Fibroblast of lung (primary cell): Measurements from ENCODE around the gene HSP90B1. TPM values are rescaled to one million over a fixed set of nuclear protein-coding genes. Genes with fewer than 3 reads are reported as not detected.

Experiments
- DNase-seq, 2 donors: peaks; one replicate each; pipeline versions ENCODE4 v3.0.0 to v3.0.0-alpha.2; 2010; ENCODE audit warnings: low read depth in 2 of 2
- H2AFZ ChIP-seq: 2 replicates; pipeline ENCODE4 v1.5.1; 2012; ENCODE audit warnings: low read length, control low read depth, inconsistent platforms
- H3K27ac ChIP-seq: 2 replicates; pipeline ENCODE4 v1.5.1; 2011; ENCODE audit warnings: low read length, control low read depth; ENCODE audit not compliant: insufficient read depth
- H3K27me3 ChIP-seq: 2 replicates; pipeline ENCODE4 v1.5.1; 2011; ENCODE audit warnings: mild to moderate bottlenecking, low read length; ENCODE audit not compliant: control insufficient read depth, insufficient read depth
- H3K36me3 ChIP-seq: 2 replicates; pipeline ENCODE4 v1.5.1; 2011; ENCODE audit warnings: low read length; ENCODE audit not compliant: control insufficient read depth, insufficient read depth
- H3K4me1 ChIP-seq: 2 replicates; pipeline ENCODE4 v1.5.1; 2011; ENCODE audit warnings: low read length; ENCODE audit not compliant: control insufficient read depth, insufficient read depth; ENCODE audit errors: extremely low read depth
- H3K4me2 ChIP-seq: 2 replicates; pipeline ENCODE4 v1.5.1; 2011; ENCODE audit warnings: low read length, control low read depth; ENCODE audit not compliant: insufficient read depth; ENCODE audit errors: extremely low read depth
- H3K4me3 ChIP-seq, 4 experiments: fragments of 200-600 bp in 1 of 4; sonication (generic) in 1 of 4; replicated peaks in 1 of 4; 2 replicates each; pipeline ENCODE4 v1.5.1; 2011 to 2016; ENCODE audit warnings: low read length in 4 of 4, low read depth in 3 of 4, mild to moderate bottlenecking in 3 of 4, control low read depth in 2 of 4, inconsistent platforms in 1 of 4, mixed read lengths in 1 of 4; ENCODE audit not compliant: insufficient read depth in 1 of 4; ENCODE audit errors: control extremely low read depth in 1 of 4
- H3K79me2 ChIP-seq: 2 replicates; pipeline ENCODE4 v1.5.1; 2012; ENCODE audit warnings: mild to moderate bottlenecking, low read length, inconsistent platforms; ENCODE audit not compliant: control insufficient read depth, insufficient read depth
- H3K9ac ChIP-seq: 2 replicates; pipeline ENCODE4 v1.5.1; 2011; ENCODE audit warnings: mild to moderate bottlenecking, low read length, control low read depth; ENCODE audit not compliant: insufficient read depth
- H3K9me3 ChIP-seq: 2 replicates; pipeline ENCODE4 v1.5.1; 2012; ENCODE audit warnings: low read depth, low read length; ENCODE audit not compliant: control insufficient read depth, insufficient read depth
- H4K20me1 ChIP-seq: 2 replicates; pipeline ENCODE4 v1.5.1; 2011; ENCODE audit warnings: low read length; ENCODE audit not compliant: control insufficient read depth, insufficient read depth; ENCODE audit errors: extremely low read depth
- CTCF ChIP-seq, 2 donors: IDR thresholded peaks in 1 of 2; conservative IDR thresholded peaks in 1 of 2; 1 replicate in 1 of 2; 2 replicates in 1 of 2; pipeline ENCODE4 v1.5.1; 2011 to 2012; ENCODE audit warnings: low read length in 2 of 2, control low read depth in 1 of 2, inconsistent platforms in 1 of 2, low read depth in 1 of 2, mild to moderate bottlenecking in 1 of 2
- EZH2 ChIP-seq: IDR thresholded peaks from 2 replicates; pipeline ENCODE4 v1.5.1; 2012; ENCODE audit warnings: low read length, control low read depth, mild to moderate bottlenecking; ENCODE audit errors: missing control alignments
- polyA plus RNA-seq, 2 donors: library from polyadenylated mRNA; depleted of rRNA in 1 of 2; stranded (reverse) in 1 of 2; unstranded in 1 of 2; fragments of >200 nt; gene quantifications; 2 replicates each; pipeline ENCODE4 v1.2.1, GENCODE V29; 2011 to 2012; ENCODE audit warnings: missing spikeins in 1 of 2
- total RNA-seq: library from RNA; depleted of rRNA; stranded (reverse); fragments of >200 nt; gene quantifications from 2 replicates; pipeline ENCODE4 v1.2.1, GENCODE V29; 2014

The HSP90B1 gene
- total and polyA plus RNA-seq, 2 donors (not counting 1 experiment from before 2014, with no cell fraction given) = 983 to 1,015 TPM

GRCh38 chr12:103956509-103957027 is 26.4 kb downstream of the HSP90B1 start:
- Histone ChIP-seq H3K36me3 (peaks cover 6% of the 10 kb centered on the region), H3K9me3 (no peaks in the 10 kb centered on the region), H3K4me2 (peak overlapping the region; percentile 100), H3K27me3 (no peaks in the 10 kb centered on the region), H3K27ac (peak overlapping the region; percentile 93), H2AFZ (peak overlapping the region; percentile 96), H3K4me1 (peaks cover 3% of the 10 kb centered on the region), H3K9ac (peak overlapping the region; percentile 84), H4K20me1 (no peaks in the 10 kb centered on the region), H3K4me3 (peak overlapping the region; percentile 89 to 94 (median 90)), H3K79me2 (peaks cover 25% of the 10 kb centered on the region)
- DNase-seq = no peak
- TF ChIP-seq CTCF (conservative IDR thresholded peaks at IDR 0.05 in 1 of 2, IDR thresholded peaks at IDR 0.05 in 1 of 2; ENCODE audit: low read depth in 1 of 2, low read length in 2 of 2) (no peak), EZH2 (no peak)

DNA sequence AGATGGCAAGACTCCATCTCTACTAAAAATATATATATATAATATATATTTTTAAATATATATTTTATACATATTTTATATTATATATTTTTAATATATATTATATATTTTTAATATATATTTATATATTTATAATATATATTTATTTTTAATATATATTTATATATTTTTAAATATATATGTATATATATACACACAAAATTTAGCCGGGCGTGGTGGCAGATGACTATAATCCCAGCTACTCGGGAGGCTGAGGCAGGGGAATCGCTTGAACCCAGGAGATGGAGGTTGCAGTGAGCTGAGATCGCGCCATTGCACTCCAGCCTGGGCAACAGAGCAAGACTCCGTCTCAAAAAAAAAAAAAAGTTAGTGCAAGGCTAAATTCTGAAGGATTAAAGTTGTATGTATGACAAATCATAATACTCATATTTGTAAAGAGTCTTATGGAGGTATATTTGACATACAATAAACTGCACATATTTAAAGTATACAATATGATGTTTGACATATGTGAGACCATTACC is 27.7 kb downstream of the HSP90B1 start:
- DNase-seq = no peak
- Histone ChIP-seq H3K27me3 (no peaks in the 10 kb centered on the region), H3K4me3 (peak overlapping the region in 1 of 4 experiments; percentile 89), H3K27ac (peak overlapping the region; percentile 93), H4K20me1 (no peaks in the 10 kb centered on the region), H3K79me2 (peaks cover 25% of the 10 kb centered on the region), H3K9ac (no peak overlapping the region), H3K9me3 (no peaks in the 10 kb centered on the region), H3K36me3 (peaks cover 6% of the 10 kb centered on the region), H2AFZ (no peak overlapping the region), H3K4me2 (peak overlapping the region; percentile 100), H3K4me1 (peaks cover 3% of the 10 kb centered on the region)
- TF ChIP-seq CTCF (conservative IDR thresholded peaks at IDR 0.05 in 1 of 2, IDR thresholded peaks at IDR 0.05 in 1 of 2; ENCODE audit: low read depth in 1 of 2, low read length in 2 of 2) = no peak

DNA sequence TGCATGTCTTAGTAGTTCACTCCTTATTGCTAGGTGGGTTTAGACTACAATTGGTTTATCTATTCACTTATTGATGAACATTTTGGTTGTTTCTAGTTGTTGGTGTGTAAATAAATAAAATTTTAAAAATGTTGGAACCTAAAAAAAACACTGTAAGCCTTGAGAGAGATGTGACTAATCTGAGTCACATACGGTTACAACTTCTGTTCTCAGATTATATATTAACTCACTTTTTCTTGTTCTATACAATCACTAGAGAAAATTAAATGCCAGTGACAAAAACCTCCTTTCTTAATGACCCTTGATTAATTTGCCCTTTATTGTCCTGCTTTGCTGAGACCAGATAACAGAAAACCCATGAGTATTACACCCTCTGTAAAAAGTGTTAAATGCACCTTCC is 28.4 kb downstream of the HSP90B1 start:
- H2AFZ ChIP-seq = no peak overlapping the region
- H3K9me3 ChIP-seq = no peaks in the 10 kb centered on the region
- peaks cover 4% of the 10 kb centered on the region for H3K36me3 ChIP-seq
- H3K79me2 ChIP-seq = peaks cover 23% of the 10 kb centered on the region
- no peak for DNase-seq
- no peak overlapping the region for H3K4me3 ChIP-seq
- no peaks in the 10 kb centered on the region for H4K20me1 ChIP-seq
- TF ChIP-seq EZH2 (no peak), CTCF (conservative IDR thresholded peaks at IDR 0.05 in 1 of 2, IDR thresholded peaks at IDR 0.05 in 1 of 2; ENCODE audit: low read depth in 1 of 2, low read length in 2 of 2) (no peak)
- no peaks in the 10 kb centered on the region for H3K27me3 ChIP-seq
- H3K9ac ChIP-seq = no peak overlapping the region
- H3K4me1 ChIP-seq = peaks cover 3% of the 10 kb centered on the region
- H3K4me2 ChIP-seq = no peak overlapping the region
- H3K27ac ChIP-seq = no peak overlapping the region
